Osteoblast (primary cell): ENCODE results near the gene CCDC192. TPM values are rescaled to one million over a fixed set of nuclear protein-coding genes. Genes with fewer than 3 reads are reported as not detected.

ENCODE experiments used
- DNase-seq: peaks from one replicate; pipeline ENCODE4 v3.0.0; 2011; ENCODE audit warnings: low spot score, mixed read lengths; ENCODE audit not compliant: insufficient read length; ENCODE audit errors: missing footprints
- H2AFZ ChIP-seq: 2 replicates; pipeline ENCODE4 v1.6.0; 2011; ENCODE audit warnings: mild to moderate bottlenecking, low read length
- H3K27ac ChIP-seq: 2 replicates; pipeline ENCODE4 v1.5.1; 2011; ENCODE audit warnings: mild to moderate bottlenecking, low read depth, low read length, moderate library complexity
- H3K27me3 ChIP-seq: 2 replicates; pipeline ENCODE4 v1.6.0; 2012; ENCODE audit warnings: mild to moderate bottlenecking, control low read depth, inconsistent platforms, low read length, moderate library complexity; ENCODE audit not compliant: insufficient read depth
- H3K36me3 ChIP-seq: 2 replicates; pipeline ENCODE4 v1.5.1; 2011; ENCODE audit warnings: mild to moderate bottlenecking, low read length, control low read depth, moderate library complexity; ENCODE audit not compliant: insufficient read depth
- H3K4me1 ChIP-seq: 2 replicates; pipeline ENCODE4 v1.5.1; 2011; ENCODE audit warnings: mild to moderate bottlenecking, low read length, control low read depth, moderate library complexity; ENCODE audit not compliant: insufficient read depth
- H3K4me2 ChIP-seq: 2 replicates; pipeline ENCODE4 v1.6.0; 2011; ENCODE audit warnings: mild to moderate bottlenecking, low read length; ENCODE audit not compliant: insufficient read depth
- H3K4me3 ChIP-seq: fragments of 200-600 bp; sonication (generic); 3 replicates; pipeline ENCODE4 v1.5.1; 2012; ENCODE audit warnings: mild to moderate bottlenecking, low read length, inconsistent platforms; ENCODE audit not compliant: insufficient read depth
- H3K79me2 ChIP-seq: 2 replicates; pipeline ENCODE4 v1.6.0; 2012; ENCODE audit warnings: mild to moderate bottlenecking, low read length, control low read depth, inconsistent platforms; ENCODE audit not compliant: insufficient read depth
- H3K9me3 ChIP-seq: 2 replicates; pipeline ENCODE4 v1.5.1; 2011; ENCODE audit warnings: low read depth, low read length, control low read depth
- H4K20me1 ChIP-seq: 2 replicates; pipeline ENCODE4 v1.6.0; 2012; ENCODE audit warnings: mild to moderate bottlenecking, low read length, control low read depth; ENCODE audit not compliant: insufficient read depth
- total RNA-seq: library from RNA; depleted of rRNA; stranded (reverse); fragments of >200 nt; gene quantifications from 2 replicates; pipeline ENCODE4 v1.2.3, GENCODE V29; 2012
- TF ChIP-seq, protein P1 (sequence below): IDR thresholded peaks from 2 replicates; pipeline ENCODE4 v1.5.1; 2011; ENCODE audit warnings: mild to moderate bottlenecking, low read depth, low read length, moderate library complexity; ENCODE audit errors: extremely low read depth

Gene CCDC192
- total RNA-seq, 1 donor: not detected

DNA sequence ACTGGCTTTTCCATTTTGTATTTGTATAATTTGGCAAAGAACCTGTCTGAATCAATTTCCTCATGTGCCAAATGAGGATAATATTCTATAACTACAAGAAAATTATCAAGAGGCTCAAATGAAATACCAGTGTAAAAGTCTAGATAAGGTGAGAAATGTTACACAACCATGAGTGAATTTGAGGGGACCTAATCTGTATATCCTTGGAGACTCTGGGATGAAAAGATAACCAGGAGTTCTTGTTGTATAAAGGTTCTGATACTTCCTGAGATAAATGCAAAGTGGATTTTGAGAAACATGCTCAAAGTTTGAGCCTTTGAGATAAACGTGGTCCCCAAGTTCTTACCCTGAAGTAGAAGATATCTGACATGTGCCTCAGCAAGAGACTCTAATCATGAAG lies 260.0 kb downstream of the CCDC192 start:
- no peak overlapping the region for H3K4me2 ChIP-seq
- H3K27me3 ChIP-seq: no peaks in the 10 kb centered on the region
- H3K9me3 ChIP-seq: no peaks in the 10 kb centered on the region
- H4K20me1 ChIP-seq: no peaks in the 10 kb centered on the region
- no peak overlapping the region for H3K4me3 ChIP-seq
- TF ChIP-seq, protein P1, sequence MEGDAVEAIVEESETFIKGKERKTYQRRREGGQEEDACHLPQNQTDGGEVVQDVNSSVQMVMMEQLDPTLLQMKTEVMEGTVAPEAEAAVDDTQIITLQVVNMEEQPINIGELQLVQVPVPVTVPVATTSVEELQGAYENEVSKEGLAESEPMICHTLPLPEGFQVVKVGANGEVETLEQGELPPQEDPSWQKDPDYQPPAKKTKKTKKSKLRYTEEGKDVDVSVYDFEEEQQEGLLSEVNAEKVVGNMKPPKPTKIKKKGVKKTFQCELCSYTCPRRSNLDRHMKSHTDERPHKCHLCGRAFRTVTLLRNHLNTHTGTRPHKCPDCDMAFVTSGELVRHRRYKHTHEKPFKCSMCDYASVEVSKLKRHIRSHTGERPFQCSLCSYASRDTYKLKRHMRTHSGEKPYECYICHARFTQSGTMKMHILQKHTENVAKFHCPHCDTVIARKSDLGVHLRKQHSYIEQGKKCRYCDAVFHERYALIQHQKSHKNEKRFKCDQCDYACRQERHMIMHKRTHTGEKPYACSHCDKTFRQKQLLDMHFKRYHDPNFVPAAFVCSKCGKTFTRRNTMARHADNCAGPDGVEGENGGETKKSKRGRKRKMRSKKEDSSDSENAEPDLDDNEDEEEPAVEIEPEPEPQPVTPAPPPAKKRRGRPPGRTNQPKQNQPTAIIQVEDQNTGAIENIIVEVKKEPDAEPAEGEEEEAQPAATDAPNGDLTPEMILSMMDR: no peak
- no peaks in the 10 kb centered on the region for H3K79me2 ChIP-seq
- DNase-seq: no peak
- H3K4me1 ChIP-seq: peaks cover 8% of the 10 kb centered on the region
- no peak overlapping the region for H2AFZ ChIP-seq
- H3K36me3 ChIP-seq: no peaks in the 10 kb centered on the region
- H3K27ac ChIP-seq: no peak overlapping the region

DNA sequence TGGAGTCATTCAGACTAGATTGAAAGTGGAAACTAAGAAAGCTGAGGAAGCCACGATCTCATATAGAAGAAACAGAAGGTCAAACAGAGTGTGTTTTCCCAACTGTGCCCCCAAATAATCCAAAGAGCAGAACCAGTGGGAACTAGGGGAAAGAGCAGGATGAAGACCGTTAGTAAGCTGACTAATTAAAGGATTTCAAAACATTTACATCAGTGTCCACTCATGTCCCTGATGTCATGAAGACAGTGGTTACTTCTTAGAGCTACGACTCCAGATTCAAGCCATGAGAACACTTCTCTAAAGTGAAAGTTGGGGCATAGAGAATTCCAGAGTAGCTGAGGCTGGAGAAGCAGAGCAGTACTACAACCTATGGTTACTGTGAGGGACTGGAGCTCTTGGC lies 260.7 kb downstream of the CCDC192 start:
- Histone ChIP-seq H3K4me2 (no peak overlapping the region), H3K27ac (no peak overlapping the region), H3K4me1 (peaks cover 8% of the 10 kb centered on the region), H3K4me3 (no peak overlapping the region), H3K36me3 (no peaks in the 10 kb centered on the region), H4K20me1 (no peaks in the 10 kb centered on the region), H3K27me3 (no peaks in the 10 kb centered on the region), H3K9me3 (no peaks in the 10 kb centered on the region), H3K79me2 (no peaks in the 10 kb centered on the region), H2AFZ (no peak overlapping the region)
- no peak for DNase-seq
- TF ChIP-seq, protein P1: no peak

DNA sequence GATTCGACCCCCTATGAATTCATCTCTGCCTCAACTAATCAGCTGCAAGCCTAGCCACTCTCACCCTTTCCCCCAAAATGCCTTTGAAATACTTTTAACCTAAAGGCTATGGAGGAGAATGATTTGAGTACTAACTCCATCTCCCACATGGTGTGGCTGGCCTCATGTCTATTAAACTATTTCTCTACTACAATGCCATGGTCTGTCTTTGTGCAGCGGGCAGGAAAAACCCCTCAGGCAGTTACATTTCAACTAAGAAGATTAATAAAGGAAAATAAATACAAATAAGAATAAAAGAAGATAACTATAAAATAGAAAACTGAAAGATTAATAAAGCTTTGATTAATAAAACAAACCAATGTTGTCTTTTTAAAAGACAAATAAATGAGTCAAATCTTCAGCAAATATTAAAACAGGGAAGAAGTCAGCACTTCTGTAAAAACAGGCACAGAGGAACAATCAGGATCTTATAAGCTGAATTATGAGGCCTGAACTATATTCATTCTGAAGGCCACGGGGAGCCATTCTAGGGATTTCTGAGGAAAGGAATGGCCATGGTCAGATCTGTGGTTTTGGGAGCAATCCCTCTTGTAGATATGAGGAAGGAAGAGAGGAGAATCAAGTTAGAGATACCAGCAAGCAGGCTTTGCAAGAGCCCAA lies 264.3 kb downstream of the CCDC192 start:
- H3K27me3 ChIP-seq: no peaks in the 10 kb centered on the region
- H3K36me3 ChIP-seq: no peaks in the 10 kb centered on the region
- no peaks in the 10 kb centered on the region for H3K9me3 ChIP-seq
- no peak overlapping the region for H3K4me2 ChIP-seq
- no peaks in the 10 kb centered on the region for H3K79me2 ChIP-seq
- DNase-seq: no peak
- H2AFZ ChIP-seq: no peak overlapping the region
- H3K4me1 ChIP-seq: no peaks in the 10 kb centered on the region
- TF ChIP-seq, protein P1: no peak
- H4K20me1 ChIP-seq: no peaks in the 10 kb centered on the region
- H3K27ac ChIP-seq: no peak overlapping the region
- no peak overlapping the region for H3K4me3 ChIP-seq

DNA sequence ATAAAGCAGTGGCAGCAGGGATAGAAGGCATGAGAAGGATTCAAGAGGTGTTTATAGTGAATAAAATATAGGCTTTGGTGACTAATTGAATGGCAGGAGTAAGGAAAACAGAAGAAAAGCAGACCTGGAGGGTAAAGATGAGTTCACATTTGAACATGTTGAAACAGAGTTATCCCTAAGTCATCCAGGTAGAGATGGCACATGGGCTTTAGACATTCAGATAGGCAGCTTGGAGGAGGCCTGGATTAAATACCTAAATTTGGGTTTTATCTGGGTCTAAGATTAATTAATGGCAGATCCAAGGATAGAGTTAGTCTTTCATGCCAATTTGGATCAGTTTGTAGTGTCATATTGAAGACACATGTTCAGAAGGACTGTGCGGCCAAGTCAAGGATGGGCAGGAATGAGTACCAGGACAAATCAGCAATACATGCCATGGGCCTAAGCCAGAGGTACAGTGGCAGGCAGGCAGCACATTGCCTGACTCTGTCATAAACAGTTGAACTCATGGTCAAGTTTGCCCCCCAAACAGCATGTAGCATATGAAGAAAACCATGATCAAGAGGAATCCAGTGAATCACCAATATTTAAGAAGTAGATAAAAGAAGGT lies 264.9 kb downstream of the CCDC192 start:
- no peak overlapping the region for H3K4me2 ChIP-seq
- H2AFZ ChIP-seq: no peak overlapping the region
- no peak overlapping the region for H3K27ac ChIP-seq
- H3K79me2 ChIP-seq: no peaks in the 10 kb centered on the region
- TF ChIP-seq, protein P1: no peak
- H3K36me3 ChIP-seq: no peaks in the 10 kb centered on the region
- DNase-seq: no peak
- no peaks in the 10 kb centered on the region for H4K20me1 ChIP-seq
- H3K27me3 ChIP-seq: no peaks in the 10 kb centered on the region
- no peaks in the 10 kb centered on the region for H3K4me1 ChIP-seq
- H3K4me3 ChIP-seq: no peak overlapping the region
- H3K9me3 ChIP-seq: no peaks in the 10 kb centered on the region
